ENCODE results near the gene GCGR.
A peak's percentile ranks its signal among the peaks of the same experiment; 100 is the strongest.

The GCGR gene

DNA sequence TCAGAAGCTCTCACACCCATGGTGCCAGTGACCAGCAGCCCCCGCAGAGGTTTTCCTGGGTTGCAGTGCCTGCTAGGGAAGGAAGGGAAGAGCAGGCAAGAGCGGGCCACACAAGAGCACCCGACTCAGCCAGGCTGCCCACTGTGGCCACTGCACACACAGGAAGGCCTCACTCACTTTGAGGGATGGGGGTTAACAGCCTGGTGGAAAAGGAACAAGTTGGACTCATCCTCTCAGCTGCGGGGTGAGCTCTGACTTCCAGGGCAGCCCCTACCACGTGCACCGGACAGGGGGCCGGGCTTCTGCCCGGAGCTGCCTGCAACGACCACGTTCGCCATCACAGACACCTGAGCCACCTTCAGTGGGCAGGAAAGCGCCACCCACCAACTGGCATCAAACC, 48.3 kb downstream of the GCGR start:
- no peaks in the 10 kb centered on the region for H3K36me3 ChIP-seq (ENCODE audit: control insufficient read depth, insufficient read depth, low read length)
- no peaks in the 10 kb centered on the region for H3K27me3 ChIP-seq (ENCODE audit: control insufficient read depth, insufficient read depth, low read length)
- no peak overlapping the region for H3K9ac ChIP-seq
- peaks cover 18% of the 10 kb centered on the region for H3K79me2 ChIP-seq
- no peaks in the 10 kb centered on the region for H3K4me1 ChIP-seq
- H2AFZ ChIP-seq = no peak overlapping the region
- H3K27ac ChIP-seq = no peak overlapping the region
- H3K9me3 ChIP-seq (ENCODE audit: control insufficient read depth, low read length) = no peaks in the 10 kb centered on the region
- H3K4me3 ChIP-seq (ENCODE audit: low read depth, low read length) = no peak overlapping the region
- TF ChIP-seq, protein P1, sequence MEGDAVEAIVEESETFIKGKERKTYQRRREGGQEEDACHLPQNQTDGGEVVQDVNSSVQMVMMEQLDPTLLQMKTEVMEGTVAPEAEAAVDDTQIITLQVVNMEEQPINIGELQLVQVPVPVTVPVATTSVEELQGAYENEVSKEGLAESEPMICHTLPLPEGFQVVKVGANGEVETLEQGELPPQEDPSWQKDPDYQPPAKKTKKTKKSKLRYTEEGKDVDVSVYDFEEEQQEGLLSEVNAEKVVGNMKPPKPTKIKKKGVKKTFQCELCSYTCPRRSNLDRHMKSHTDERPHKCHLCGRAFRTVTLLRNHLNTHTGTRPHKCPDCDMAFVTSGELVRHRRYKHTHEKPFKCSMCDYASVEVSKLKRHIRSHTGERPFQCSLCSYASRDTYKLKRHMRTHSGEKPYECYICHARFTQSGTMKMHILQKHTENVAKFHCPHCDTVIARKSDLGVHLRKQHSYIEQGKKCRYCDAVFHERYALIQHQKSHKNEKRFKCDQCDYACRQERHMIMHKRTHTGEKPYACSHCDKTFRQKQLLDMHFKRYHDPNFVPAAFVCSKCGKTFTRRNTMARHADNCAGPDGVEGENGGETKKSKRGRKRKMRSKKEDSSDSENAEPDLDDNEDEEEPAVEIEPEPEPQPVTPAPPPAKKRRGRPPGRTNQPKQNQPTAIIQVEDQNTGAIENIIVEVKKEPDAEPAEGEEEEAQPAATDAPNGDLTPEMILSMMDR (IDR thresholded peaks at IDR 0.05) = no peak
- no peak overlapping the region for H3K4me2 ChIP-seq (ENCODE audit: low read length)

DNA sequence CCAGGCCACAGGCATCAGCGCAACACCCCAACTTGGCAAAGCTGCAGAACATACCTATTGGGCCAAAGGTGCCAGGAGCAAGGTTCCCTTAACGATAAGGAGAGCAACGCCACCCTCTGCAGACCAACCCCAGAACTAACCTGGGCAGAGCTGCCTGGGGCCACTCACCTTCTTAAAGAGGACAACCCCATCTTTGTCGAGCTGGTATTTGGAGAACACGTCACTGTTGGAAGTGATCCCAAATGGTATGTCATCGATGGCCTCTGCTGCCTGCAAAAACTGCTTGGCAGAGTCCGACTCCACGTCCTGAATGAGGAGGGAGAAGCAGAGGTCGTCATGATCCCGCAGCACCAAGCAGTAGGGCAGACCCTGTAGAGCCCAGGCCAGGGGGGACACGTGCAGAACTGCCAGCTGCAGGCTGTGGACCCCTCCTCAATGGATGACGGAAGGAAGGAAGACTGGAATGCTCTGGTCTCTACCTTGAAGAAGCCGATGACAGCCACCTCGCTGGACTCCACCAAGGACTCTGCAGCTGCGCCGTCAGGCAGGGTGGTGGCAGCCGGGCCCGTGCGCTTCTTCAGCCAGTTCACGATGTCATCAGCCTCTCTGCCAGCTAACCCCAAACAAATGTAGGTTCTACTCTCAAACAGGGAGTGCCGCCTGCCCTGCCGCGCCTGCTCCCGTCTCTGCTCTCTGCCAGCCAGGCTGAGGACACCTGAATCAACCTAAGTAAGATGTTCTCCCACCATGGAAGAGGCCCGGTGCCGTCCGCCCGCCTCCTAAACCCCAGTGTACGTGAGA, 51.2 kb downstream of the GCGR start:
- H3K27ac ChIP-seq = no peak overlapping the region
- TF ChIP-seq, protein P1 (IDR thresholded peaks at IDR 0.05) = no peak
- H3K4me1 ChIP-seq = peaks cover 4% of the 10 kb centered on the region

DNA sequence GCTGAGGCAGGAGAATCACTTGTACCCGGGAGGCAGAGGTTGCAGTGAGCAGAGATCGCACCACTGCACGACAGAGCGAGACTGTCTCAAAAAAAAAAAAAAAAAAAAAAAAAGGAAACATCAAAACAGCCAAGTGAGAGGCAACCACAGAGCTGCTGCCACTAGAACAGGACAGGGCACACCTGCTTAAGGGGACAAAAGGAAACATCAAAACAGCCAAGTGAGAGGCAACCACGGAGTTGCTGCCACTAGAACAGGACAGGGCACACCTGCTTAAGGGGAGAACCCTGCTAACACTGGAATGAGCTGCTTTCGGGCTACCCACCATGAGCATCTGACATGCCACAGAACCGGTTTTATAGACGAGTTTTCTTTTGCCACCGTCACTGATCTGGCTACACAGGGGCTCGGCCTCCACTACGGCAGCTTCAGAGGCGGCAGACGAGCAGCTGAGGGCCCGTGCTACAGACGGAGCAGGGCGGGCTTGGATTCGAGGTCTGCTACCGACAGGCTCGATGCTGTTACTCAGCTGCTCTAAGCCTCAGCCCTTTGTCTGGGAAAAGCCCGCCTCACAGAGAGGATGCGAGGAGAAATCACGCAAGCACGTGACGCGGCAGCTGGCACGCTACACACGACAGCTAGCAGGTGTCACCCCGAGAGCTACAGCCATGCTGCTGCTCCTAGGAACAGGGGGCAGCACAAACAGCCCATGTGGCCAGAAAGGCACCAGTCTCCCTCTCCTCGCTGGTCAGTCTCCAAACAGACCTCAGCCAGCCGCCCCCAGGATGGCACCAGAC, 54.4 kb downstream of the GCGR start:
- Histone ChIP-seq H3K4me2 (ENCODE audit: low read length) (peak overlapping the region; percentile 85), H3K27me3 (ENCODE audit: control insufficient read depth, insufficient read depth, low read length) (no peaks in the 10 kb centered on the region), H3K27ac (no peak overlapping the region), H3K36me3 (ENCODE audit: control insufficient read depth, insufficient read depth, low read length) (no peaks in the 10 kb centered on the region), H3K4me3 (ENCODE audit: low read depth, low read length) (no peak overlapping the region), H3K79me2 (peaks cover 37% of the 10 kb centered on the region), H3K9ac (no peak overlapping the region), H3K4me1 (peaks cover 4% of the 10 kb centered on the region), H2AFZ (no peak overlapping the region), H3K9me3 (ENCODE audit: control insufficient read depth, low read length) (no peaks in the 10 kb centered on the region)
- TF ChIP-seq, protein P1 (IDR thresholded peaks at IDR 0.05) = no peak

More for the DNA sequence above, 51.2 kb downstream of the GCGR start:
- Histone ChIP-seq H3K4me3 (ENCODE audit: low read depth, low read length) (no peak overlapping the region), H3K27me3 (ENCODE audit: control insufficient read depth, insufficient read depth, low read length) (no peaks in the 10 kb centered on the region), H3K36me3 (ENCODE audit: control insufficient read depth, insufficient read depth, low read length) (no peaks in the 10 kb centered on the region), H3K9me3 (ENCODE audit: control insufficient read depth, low read length) (no peaks in the 10 kb centered on the region), H3K79me2 (peaks cover 35% of the 10 kb centered on the region), H2AFZ (no peak overlapping the region), H3K9ac (no peak overlapping the region), H3K4me2 (ENCODE audit: low read length) (no peak overlapping the region)

DNA sequence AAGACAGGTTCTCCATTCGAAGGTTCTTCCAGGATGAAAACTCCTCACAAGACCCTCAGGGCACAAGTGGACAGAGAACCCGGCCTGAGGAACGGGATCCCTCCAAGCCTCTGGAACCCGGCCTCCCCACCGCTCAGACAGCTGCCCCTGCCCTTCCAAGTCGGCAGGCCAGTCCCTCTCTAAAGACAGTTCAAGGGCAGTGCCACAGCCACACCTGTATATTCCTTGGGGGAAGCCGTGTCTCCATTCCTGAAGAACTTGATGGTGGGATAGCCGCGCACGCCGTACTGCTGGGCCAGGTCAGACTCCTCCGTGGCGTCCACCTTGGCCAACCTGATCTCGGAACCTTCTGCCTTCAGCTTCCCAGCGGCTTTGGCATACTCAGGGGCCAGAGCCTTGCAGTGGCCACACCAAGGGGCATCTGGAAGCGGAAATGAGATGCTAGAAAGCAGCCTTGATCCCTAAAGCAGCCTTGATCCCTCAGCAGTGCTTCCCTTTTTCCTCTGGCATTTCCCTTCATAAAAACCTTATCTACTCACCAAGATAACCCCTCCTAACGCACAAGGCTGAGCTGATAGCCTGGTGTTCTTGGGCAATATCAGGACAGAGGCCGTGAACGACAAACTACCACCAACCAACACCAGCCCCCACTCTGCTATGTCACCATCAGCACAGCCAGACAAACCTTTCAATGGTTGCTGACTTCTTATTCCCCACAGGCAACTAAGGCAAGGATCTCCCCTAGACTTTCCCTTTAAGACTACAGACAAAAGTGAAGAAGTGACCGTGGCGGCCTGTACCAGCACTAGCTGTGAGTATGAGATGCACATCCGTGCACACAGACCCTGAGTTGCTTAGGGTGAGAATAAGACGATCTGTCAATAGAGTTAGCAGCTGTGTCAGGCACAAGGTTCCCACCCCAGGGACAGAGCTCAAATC, 55.3 kb downstream of the GCGR start:
- H3K4me1 ChIP-seq = peaks cover 4% of the 10 kb centered on the region
- no peaks in the 10 kb centered on the region for H3K9me3 ChIP-seq (ENCODE audit: control insufficient read depth, low read length)
- TF ChIP-seq, protein P1 (IDR thresholded peaks at IDR 0.05) = no peak
- no peaks in the 10 kb centered on the region for H3K36me3 ChIP-seq (ENCODE audit: control insufficient read depth, insufficient read depth, low read length)
- H3K9ac ChIP-seq = no peak overlapping the region
- peaks cover 34% of the 10 kb centered on the region for H3K79me2 ChIP-seq
- H3K27me3 ChIP-seq (ENCODE audit: control insufficient read depth, insufficient read depth, low read length) = no peaks in the 10 kb centered on the region
- peak overlapping the region; percentile 73 for H3K27ac ChIP-seq
- H3K4me3 ChIP-seq (ENCODE audit: low read depth, low read length) = peak overlapping the region; percentile 78
- no peak overlapping the region for H2AFZ ChIP-seq
- peak overlapping the region; percentile 85 for H3K4me2 ChIP-seq (ENCODE audit: low read length)
